Adrenal gland (tissue), 12 donors: Measurements from ENCODE around the gene BLOC1S3. TPM values are rescaled to one million over a fixed set of nuclear protein-coding genes. Genes with fewer than 3 reads are reported as not detected.

Experiments used
- DNase-seq, 7 donors: peaks; one replicate each; pipeline ENCODE4 v3.0.0-alpha.2; 2019 to 2020
- H3K27ac ChIP-seq, 5 donors: fragments of 200-600 bp; sonication (generic) in 4 of 5; 1 replicate in 3 of 5; 2 replicates in 2 of 5; pipeline versions ENCODE4 v1.5.1 to v1.8.0; 2016 to 2020; ENCODE audit warnings: mild to moderate bottlenecking in 1 of 5
- H3K27me3 ChIP-seq: fragments of 200-600 bp; 2 replicates; pipeline ENCODE4 v1.8.0; 2021
- H3K36me3 ChIP-seq, 2 donors: fragments of 200-600 bp; replicated peaks in 1 of 2; 1 replicate in 1 of 2; 2 replicates in 1 of 2; pipeline versions ENCODE4 v1.5.1 to v1.8.0; 2018 to 2022
- H3K4me1 ChIP-seq, 2 donors: fragments of 200-600 bp; replicated peaks in 1 of 2; 1 replicate in 1 of 2; 2 replicates in 1 of 2; pipeline versions ENCODE4 v1.5.1 to v1.8.0; 2018 to 2021
- H3K4me3 ChIP-seq, 4 donors: fragments of 200-600 bp; sonication (generic) in 3 of 4; one replicate each; pipeline ENCODE4 v1.5.1; 2016 to 2018
- H3K9me3 ChIP-seq, 3 donors: fragments of 200-600 bp; sonication (generic) in 1 of 3; replicated peaks in 1 of 3; 1 replicate in 2 of 3; 2 replicates in 1 of 3; pipeline versions ENCODE4 v1.5.1 to v1.8.0; 2016 to 2021
- POLR2A ChIP-seq, 2 donors: fragments of 450-650 bp; IDR thresholded peaks; one replicate each; pipeline ENCODE4 v1.6.1; 2017; ENCODE audit warnings: antibody characterized with exemption in 2 of 2, mild to moderate bottlenecking in 2 of 2, moderate library complexity in 1 of 2
- WGBS, 4 donors: extraction: QIAGEN DNeasy Blood & Tissue Kit in 2 of 4; methylation state at CpG; one replicate each; pipeline versions ENCODE4 v1.1.5 to v1.1.7; 2013 to 2017; 5-methylcytosine and 5-hydroxymethylcytosine counted together
- intact Hi-C, 2 donors: fragments of 100-400 bp; cut with DNase I; formaldehyde crosslinking; loops; one replicate each; pipeline versions ENCODE4 v1.14.1 to v1.15.0; 2022 to 2023
- polyA plus RNA-seq, 3 donors: library from polyadenylated mRNA; stranded (reverse); fragments of 200-250 nt in 2 of 3; fragments of 350-450 nt in 1 of 3; fragmentation: Illumina TruSeq in 1 of 3; extraction: RNeasy Lipid Tissue Mini Kit (QIAGEN cat#74804) in 1 of 3; gene quantifications; one replicate each; pipeline ENCODE4 v1.2.3, GENCODE V29; 2013 to 2014
- total RNA-seq, 9 donors: library from RNA; depleted of rRNA in 4 of 9; stranded (reverse); fragments of >200 nt in 4 of 9; fragments of 120-200 nt in 1 of 9; fragmentation: NEBNext Ultra II Directional in 1 of 9; extraction: Animal tissue kit (Norgen Biotek cat#: 25700) in 1 of 9; gene quantifications; one replicate each; pipeline versions ENCODE4 v1.1.0 to v1.2.4, GENCODE V29; 2013 to 2023
- TF ChIP-seq, protein P1 (sequence below), 6 experiments: fragments of 450-650 bp in 4 of 6; fragments of 200-600 bp in 2 of 6; sonication (generic) in 1 of 6; IDR thresholded peaks; 1 replicate in 5 of 6; 2 replicates in 1 of 6; pipeline versions ENCODE4 v1.5.1 to v1.8.0; 2016 to 2021; ENCODE audit warnings: antibody characterized with exemption in 6 of 6, mild to moderate bottlenecking in 2 of 6, moderate library complexity in 1 of 6
- donor health status: healthy with polysubstance abuse.
- donor health status: Bipolar disorder and iron deficiency.
- donor health status: DM: yes; HTN: yes; CAD: no.
- donor health status: DM: no; HTN: no; CAD: no.
- donor health status: DM: no; HTN: no; CAD: no.
- donor health status: DM: yes; HTN: yes; CAD: no.

The BLOC1S3 gene
- total and polyA plus RNA-seq, 12 donors: 2.8 to 25.5 (median 16.9) TPM

DNA sequence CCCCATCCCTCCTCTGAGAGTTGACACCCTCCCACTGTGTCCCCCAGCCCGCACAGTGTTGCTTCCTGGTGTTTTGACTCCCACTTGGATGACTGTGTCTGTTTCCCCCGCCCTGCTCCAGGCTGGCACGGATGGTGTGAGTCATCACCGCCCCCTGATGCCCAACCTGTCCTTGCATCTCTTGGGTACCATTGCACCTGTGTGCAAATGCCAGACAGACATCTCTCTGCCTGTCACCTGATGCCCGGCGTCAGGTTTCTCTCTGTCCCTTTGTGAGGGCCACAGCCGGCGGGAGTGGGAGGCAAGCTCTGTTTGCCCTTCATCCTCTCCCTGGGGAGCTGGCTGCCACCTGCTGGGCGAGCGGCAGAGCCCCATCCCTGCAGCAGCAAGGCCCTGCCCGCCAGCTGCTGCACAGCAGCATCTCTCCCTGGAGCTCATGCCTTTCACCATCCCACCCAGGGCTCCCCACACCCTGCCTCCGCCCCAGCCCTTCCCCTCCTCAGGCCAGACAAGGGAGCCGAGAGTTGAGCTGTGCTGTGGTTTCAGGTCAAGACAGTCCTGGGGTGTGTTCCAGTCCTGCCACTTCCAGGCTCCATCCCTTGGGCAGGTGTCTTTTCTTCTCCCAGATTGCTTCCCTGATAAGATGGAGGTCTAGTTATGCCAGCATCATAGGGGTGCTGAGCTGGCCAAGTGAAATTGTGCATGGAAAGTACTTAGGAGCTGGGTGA is 47.5 kb upstream of the BLOC1S3 start:
- 34 to 54% (median 46%) methylated on average over 7 to 13 of the region's 13 CpGs for WGBS, 4 donors

GRCh38 chr19:45133661-45134060 is 44.9 kb upstream of the BLOC1S3 start:
- Histone ChIP-seq H3K4me3 (no peak overlapping the region), H3K27me3 (no peaks in the 10 kb centered on the region), H3K36me3 (no peaks in the 10 kb centered on the region), H3K4me1 (peaks cover 17 to 31% of the 10 kb centered on the region in 2 donors), H3K9me3 (no peaks in the 10 kb centered on the region), H3K27ac (no peak overlapping the region)
- no peak for TF ChIP-seq POLR2A (IDR thresholded peaks at IDR 0.05)
- TF ChIP-seq, protein P1, sequence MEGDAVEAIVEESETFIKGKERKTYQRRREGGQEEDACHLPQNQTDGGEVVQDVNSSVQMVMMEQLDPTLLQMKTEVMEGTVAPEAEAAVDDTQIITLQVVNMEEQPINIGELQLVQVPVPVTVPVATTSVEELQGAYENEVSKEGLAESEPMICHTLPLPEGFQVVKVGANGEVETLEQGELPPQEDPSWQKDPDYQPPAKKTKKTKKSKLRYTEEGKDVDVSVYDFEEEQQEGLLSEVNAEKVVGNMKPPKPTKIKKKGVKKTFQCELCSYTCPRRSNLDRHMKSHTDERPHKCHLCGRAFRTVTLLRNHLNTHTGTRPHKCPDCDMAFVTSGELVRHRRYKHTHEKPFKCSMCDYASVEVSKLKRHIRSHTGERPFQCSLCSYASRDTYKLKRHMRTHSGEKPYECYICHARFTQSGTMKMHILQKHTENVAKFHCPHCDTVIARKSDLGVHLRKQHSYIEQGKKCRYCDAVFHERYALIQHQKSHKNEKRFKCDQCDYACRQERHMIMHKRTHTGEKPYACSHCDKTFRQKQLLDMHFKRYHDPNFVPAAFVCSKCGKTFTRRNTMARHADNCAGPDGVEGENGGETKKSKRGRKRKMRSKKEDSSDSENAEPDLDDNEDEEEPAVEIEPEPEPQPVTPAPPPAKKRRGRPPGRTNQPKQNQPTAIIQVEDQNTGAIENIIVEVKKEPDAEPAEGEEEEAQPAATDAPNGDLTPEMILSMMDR (IDR thresholded peaks at IDR 0.05): no peak
- WGBS, 4 donors: 86 to 96% (median 95%) methylated on average over 8 of the region's 8 CpGs
- no peak for DNase-seq
- intact Hi-C loops: no loop called here

More for the DNA sequence above, 47.5 kb upstream of the BLOC1S3 start:
- no peaks in the 10 kb centered on the region for H3K36me3 ChIP-seq
- peak in 6 of 7 donors; percentile 56 to 71 (median 66) for DNase-seq
- peak overlapping the region in 2 of 5 donors; percentile 16 to 49 for H3K27ac ChIP-seq
- no peak overlapping the region for H3K4me3 ChIP-seq
- H3K4me1 ChIP-seq: peaks cover 0 to 20% of the 10 kb centered on the region in 2 donors
- TF ChIP-seq POLR2A (IDR thresholded peaks at IDR 0.05): no peak
- TF ChIP-seq, protein P1 (IDR thresholded peaks at IDR 0.05): peak in 5 of 6 experiments; percentile 34 to 51 (median 46)
- no peaks in the 10 kb centered on the region for H3K27me3 ChIP-seq
- H3K9me3 ChIP-seq: no peaks in the 10 kb centered on the region
- intact Hi-C loops: no loop called here

DNA sequence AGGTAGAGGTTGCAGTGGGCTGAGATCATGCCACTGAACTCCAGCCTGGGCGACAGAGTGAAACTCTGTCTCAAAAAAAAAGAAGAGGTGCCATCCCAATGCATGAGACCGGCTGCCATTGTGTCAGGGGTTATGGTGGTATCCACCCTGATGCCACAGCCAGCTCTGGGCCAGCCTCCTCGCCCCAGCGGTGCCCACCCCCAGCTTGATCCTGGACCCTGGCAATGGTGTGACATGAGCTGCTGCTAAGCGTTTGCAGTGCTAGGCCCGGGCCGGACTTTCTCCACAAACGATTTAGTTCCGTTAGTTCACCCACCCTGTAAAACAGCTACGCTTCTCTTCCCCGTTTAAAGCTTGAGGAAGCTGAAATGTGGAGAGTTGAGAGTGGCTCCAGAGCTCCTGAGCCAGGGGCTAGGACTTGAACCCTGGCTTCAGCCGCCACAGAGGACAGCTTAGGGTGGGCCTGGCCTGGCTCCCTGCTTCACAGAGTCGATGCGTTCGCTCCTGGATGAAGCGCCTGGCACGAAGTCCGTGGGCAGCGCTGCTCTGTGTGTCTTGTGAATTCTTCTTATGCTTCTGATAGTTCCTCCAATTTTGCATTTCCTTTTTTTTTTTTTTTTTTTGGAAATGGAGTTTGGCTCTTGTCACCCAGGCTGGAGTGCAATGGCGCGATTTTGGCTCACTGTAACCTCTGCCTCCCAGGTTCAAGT is 43.3 kb upstream of the BLOC1S3 start:
- TF ChIP-seq, protein P1 (IDR thresholded peaks at IDR 0.05): no peak
- no peak for TF ChIP-seq POLR2A (IDR thresholded peaks at IDR 0.05)
- 90 to 95% (median 94%) methylated on average over 21 of the region's 21 CpGs for WGBS, 4 donors
- Histone ChIP-seq H3K9me3 (no peaks in the 10 kb centered on the region), H3K27ac (no peak overlapping the region), H3K27me3 (no peaks in the 10 kb centered on the region), H3K4me3 (no peak overlapping the region), H3K4me1 (peaks cover 17 to 26% of the 10 kb centered on the region in 2 donors), H3K36me3 (no peaks in the 10 kb centered on the region)
- intact Hi-C loops: no loop called here
- DNase-seq: no peak

- no peak overlapping the region for H3K4me3 ChIP-seq
- H3K4me1 ChIP-seq: peaks cover 17 to 26% of the 10 kb centered on the region in 2 donors
- intact Hi-C loops: no loop called here
- H3K9me3 ChIP-seq: no peaks in the 10 kb centered on the region
- WGBS, 4 donors: 40 to 77% (median 61%) methylated on average over 2 to 12 of the region's 12 CpGs
- TF ChIP-seq POLR2A (IDR thresholded peaks at IDR 0.05): no peak
- TF ChIP-seq, protein P1 (IDR thresholded peaks at IDR 0.05): no peak
- no peaks in the 10 kb centered on the region for H3K27me3 ChIP-seq
- H3K27ac ChIP-seq: peak overlapping the region in 2 of 5 donors; percentile 59 to 67
- peaks cover 0 to 11% of the 10 kb centered on the region in 2 donors for H3K36me3 ChIP-seq
- no peak for DNase-seq
Observed at GRCh38 chr19:45136507-45137178, 41.9 kb upstream of the BLOC1S3 start.
